Large intestine (tissue), 3 donors: ENCODE results near the gene OR6Q1. TPM values are rescaled to one million over a fixed set of nuclear protein-coding genes. Genes with fewer than 3 reads are reported as not detected.

Source experiments
- DNase-seq, 2 donors: peaks; one replicate each; pipeline versions ENCODE4 v3.0.0 to v3.0.0-alpha.2; 2013
- H3K27ac ChIP-seq: one replicate; pipeline ENCODE4 v1.5.1; 2013; ENCODE audit warnings: low read length
- H3K27me3 ChIP-seq: 2 replicates; pipeline ENCODE4 v1.6.1; 2013; ENCODE audit warnings: low read length; ENCODE audit not compliant: control insufficient read depth, insufficient read depth
- H3K36me3 ChIP-seq: 2 replicates; pipeline ENCODE4 v1.6.1; 2013; ENCODE audit warnings: low read length; ENCODE audit not compliant: control insufficient read depth, insufficient read depth
- H3K4me1 ChIP-seq: one replicate; pipeline ENCODE4 v1.6.1; 2013; ENCODE audit warnings: low read length; ENCODE audit not compliant: control insufficient read depth, insufficient read depth
- H3K4me3 ChIP-seq: one replicate; pipeline ENCODE4 v1.5.1; 2013; ENCODE audit warnings: low read length
- H3K9me3 ChIP-seq: one replicate; pipeline ENCODE4 v1.6.1; 2013; ENCODE audit warnings: mild to moderate bottlenecking, low read depth, low read length, moderate library complexity; ENCODE audit not compliant: control insufficient read depth
- WGBS: methylation state at CpG from one replicate; pipeline ENCODE4 v1.1.5; 2013; ENCODE audit warnings: low lambda C conversion rate; ENCODE audit not compliant: insufficient coverage; 5-methylcytosine and 5-hydroxymethylcytosine counted together
- polyA plus RNA-seq: library from polyadenylated mRNA; unstranded; fragments of 120-200 nt; gene quantifications from one replicate; pipeline ENCODE4 v1.2.1, GENCODE V29; 2013

The OR6Q1 gene
- polyA plus RNA-seq, 1 donor: not detected

GRCh38 chr11:58075781-58076180, 45.0 kb downstream of the OR6Q1 start:
- DNase-seq: no peak
- no peaks in the 10 kb centered on the region for H3K36me3 ChIP-seq
- H3K27me3 ChIP-seq: no peaks in the 10 kb centered on the region
- no CpG with 5 or more reads among the region's 2 CpGs for WGBS
- H3K27ac ChIP-seq: no peak overlapping the region
- no peak overlapping the region for H3K4me3 ChIP-seq
- H3K4me1 ChIP-seq: no peaks in the 10 kb centered on the region
- no peaks in the 10 kb centered on the region for H3K9me3 ChIP-seq

Other genes with a start within 250 kb of the OR6Q1 start
- not detected for gene OR9Q1, start 7.1 kb upstream of the OR6Q1 start, polyA plus RNA-seq
- gene OR9I1, start 94.6 kb downstream of the OR6Q1 start, polyA plus RNA-seq: not detected
- not detected for gene OR9Q2, start 158.1 kb downstream of the OR6Q1 start, polyA plus RNA-seq
- not detected for gene OR1S2, start 173.2 kb downstream of the OR6Q1 start, polyA plus RNA-seq
- not detected for gene OR1S1, start 181.8 kb downstream of the OR6Q1 start, polyA plus RNA-seq
- not detected for gene OR10Q1, start 198.0 kb downstream of the OR6Q1 start, polyA plus RNA-seq
- gene OR10W1, start 237.3 kb downstream of the OR6Q1 start, polyA plus RNA-seq: not detected